Lower leg skin (tissue), 4 donors: Measurements from ENCODE around the gene AFAP1L1. TPM values are rescaled to one million over a fixed set of nuclear protein-coding genes. Genes with fewer than 3 reads are reported as not detected.

ENCODE experiments used
- DNase-seq, 2 donors: peaks; one replicate each; pipeline ENCODE4 v3.0.0-alpha.2; 2019; ENCODE audit warnings: low spot score in 2 of 2
- H3K4me3 ChIP-seq: fragments of 200-600 bp; sonication (generic); 2 replicates; pipeline ENCODE4 v1.5.1; 2017; ENCODE audit warnings: mild to moderate bottlenecking, low read depth; ENCODE audit not compliant: poor library complexity, severe bottlenecking
- POLR2A ChIP-seq, 2 donors: fragments of 450-650 bp; IDR thresholded peaks; one replicate each; pipeline ENCODE4 v1.6.1; 2016 to 2017; ENCODE audit warnings: antibody characterized with exemption in 2 of 2, mild to moderate bottlenecking in 1 of 2, moderate library complexity in 1 of 2
- WGBS, 2 donors: methylation state at CpG; one replicate each; pipeline ENCODE4 v1.1.5; 2018; 5-methylcytosine and 5-hydroxymethylcytosine counted together
- intact Hi-C: fragments of 100-400 bp; cut with DNase I; formaldehyde crosslinking; loops from one replicate; pipeline ENCODE4 v1.15.0; 2023; ENCODE audit warnings: low total_unique reads
- total RNA-seq, 4 donors: library from RNA; depleted of rRNA; stranded (reverse); fragments of >200 nt; gene quantifications; one replicate each; pipeline ENCODE4 v1.1.0, GENCODE V29; 2016
- TF ChIP-seq, protein P1 (sequence below), 3 donors: fragments of 450-650 bp; IDR thresholded peaks; one replicate each; pipeline ENCODE4 v1.5.1; 2016; ENCODE audit warnings: antibody characterized with exemption in 3 of 3, mild to moderate bottlenecking in 3 of 3, moderate library complexity in 2 of 3

The AFAP1L1 gene
- total RNA-seq, 4 donors from 2014 or later: 6.3 to 10.8 (median 8.0) TPM

DNA sequence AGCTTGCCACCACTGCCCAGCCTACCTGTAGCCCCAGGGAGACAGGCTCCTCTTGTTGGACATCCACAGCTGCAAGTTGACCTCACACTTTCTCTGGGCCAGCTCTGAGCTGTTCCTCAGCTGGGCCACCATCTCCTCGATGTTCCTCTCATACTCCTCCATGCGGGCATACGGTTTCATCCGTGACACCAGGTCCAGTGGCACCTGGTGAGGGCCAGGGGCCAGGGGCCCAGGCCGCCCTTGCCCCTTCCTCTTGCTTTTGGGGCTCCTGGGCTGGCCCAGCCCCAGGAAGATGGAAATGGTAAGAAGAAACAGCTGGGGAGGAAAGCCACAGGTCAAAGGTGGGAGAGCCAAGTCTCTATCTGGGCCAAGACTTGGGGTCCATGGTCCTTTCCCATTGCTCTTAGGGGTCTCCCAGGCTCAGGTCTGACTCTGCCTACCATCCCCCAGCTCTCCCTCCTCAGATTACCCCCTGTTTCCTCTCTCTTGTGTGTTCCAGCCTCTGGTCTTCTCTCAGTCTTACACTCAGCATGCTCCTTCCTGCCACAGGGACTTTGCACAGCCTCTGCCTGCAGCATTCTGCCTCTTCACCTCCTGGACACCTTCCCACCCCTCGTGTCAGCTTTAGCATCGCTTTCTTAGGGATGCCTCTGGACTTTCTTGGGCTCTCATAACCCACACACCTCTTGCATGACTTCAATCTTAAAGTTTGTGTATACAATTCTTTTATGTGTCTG is 105.2 kb downstream of the AFAP1L1 start:
- DNase-seq: peak in 1 of 2 donors; percentile 74
- TF ChIP-seq, protein P1, sequence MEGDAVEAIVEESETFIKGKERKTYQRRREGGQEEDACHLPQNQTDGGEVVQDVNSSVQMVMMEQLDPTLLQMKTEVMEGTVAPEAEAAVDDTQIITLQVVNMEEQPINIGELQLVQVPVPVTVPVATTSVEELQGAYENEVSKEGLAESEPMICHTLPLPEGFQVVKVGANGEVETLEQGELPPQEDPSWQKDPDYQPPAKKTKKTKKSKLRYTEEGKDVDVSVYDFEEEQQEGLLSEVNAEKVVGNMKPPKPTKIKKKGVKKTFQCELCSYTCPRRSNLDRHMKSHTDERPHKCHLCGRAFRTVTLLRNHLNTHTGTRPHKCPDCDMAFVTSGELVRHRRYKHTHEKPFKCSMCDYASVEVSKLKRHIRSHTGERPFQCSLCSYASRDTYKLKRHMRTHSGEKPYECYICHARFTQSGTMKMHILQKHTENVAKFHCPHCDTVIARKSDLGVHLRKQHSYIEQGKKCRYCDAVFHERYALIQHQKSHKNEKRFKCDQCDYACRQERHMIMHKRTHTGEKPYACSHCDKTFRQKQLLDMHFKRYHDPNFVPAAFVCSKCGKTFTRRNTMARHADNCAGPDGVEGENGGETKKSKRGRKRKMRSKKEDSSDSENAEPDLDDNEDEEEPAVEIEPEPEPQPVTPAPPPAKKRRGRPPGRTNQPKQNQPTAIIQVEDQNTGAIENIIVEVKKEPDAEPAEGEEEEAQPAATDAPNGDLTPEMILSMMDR (IDR thresholded peaks at IDR 0.05): no peak
- no peak for TF ChIP-seq POLR2A (IDR thresholded peaks at IDR 0.05)
- WGBS, 2 donors: 91 to 92% methylated on average over 4 to 7 of the region's 7 CpGs
- intact Hi-C loops: no loop called here
- no peak overlapping the region for H3K4me3 ChIP-seq

DNA sequence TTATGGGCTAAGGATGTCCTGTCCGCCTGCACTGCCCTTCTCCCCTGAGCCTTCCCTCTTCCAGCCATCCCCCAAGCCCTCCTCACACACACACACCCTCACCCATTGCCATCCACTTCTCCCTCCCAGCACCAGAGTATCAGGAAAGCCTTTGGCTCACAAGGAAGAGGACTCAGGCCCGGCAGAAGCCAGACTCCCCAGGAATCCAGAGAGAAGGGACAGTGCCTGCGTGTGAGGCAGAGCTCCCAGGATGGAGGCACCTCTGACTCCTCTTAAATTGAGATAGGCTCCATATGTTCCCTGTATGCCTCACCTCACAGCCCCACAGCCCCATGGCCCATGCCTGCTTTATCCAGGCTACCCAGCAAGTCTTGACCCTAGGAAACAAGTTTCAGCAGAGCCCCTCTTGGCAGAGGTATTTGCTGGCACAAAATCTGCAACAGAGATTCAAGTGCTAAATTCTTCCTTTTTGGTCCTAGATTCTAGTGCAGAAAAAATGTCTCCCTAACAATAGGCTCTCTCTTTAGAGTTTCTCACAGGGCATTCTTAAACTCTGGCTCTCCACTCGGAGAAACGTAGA is 106.7 kb downstream of the AFAP1L1 start:
- H3K4me3 ChIP-seq: no peak overlapping the region
- DNase-seq: no peak
- TF ChIP-seq, protein P1 (IDR thresholded peaks at IDR 0.05): no peak
- TF ChIP-seq POLR2A (IDR thresholded peaks at IDR 0.05): no peak
- WGBS, 2 donors: 46 to 61% methylated on average over 5 of the region's 5 CpGs
- intact Hi-C loops: no loop called here

DNA sequence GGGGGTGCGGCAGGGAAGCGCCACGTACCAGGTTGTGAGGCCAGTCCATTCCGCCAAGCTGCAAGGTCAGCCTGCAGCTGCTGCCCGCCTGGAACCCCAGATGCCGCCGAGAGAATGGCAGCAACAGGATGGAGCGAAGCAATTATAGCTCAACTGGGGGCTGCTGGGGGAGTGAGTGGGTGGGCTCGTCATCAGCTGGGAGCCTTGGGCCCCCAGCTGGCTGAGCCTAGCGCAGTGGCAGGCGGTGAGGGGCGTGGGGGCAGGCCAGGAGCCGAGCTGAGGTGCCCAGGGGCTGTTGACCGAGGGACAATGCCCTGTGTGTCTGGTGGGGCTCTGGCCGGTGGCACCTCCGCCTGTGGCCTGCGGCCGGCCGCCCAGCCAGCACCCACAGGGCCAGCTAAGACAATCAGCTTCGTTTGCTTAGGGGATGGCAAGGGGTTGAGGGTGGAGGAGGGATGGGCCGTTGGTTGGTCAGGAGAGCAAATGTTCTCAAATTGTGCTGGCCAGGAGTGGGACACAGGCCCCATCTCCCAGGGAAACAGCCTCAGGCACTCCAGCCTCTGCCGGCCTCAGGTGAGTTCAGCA is 107.6 kb downstream of the AFAP1L1 start, which contains the start of gene IL17B:
Gene IL17B (minus strand): TSS at position 116 of the 585 bp plus-strand sequence. CDS start 67 bp downstream, at position 49.
- intact Hi-C loops: no loop called here
- DNase-seq: no peak
- 81 to 83% methylated on average over 21 to 22 of the region's 22 CpGs for WGBS, 2 donors

DNA sequence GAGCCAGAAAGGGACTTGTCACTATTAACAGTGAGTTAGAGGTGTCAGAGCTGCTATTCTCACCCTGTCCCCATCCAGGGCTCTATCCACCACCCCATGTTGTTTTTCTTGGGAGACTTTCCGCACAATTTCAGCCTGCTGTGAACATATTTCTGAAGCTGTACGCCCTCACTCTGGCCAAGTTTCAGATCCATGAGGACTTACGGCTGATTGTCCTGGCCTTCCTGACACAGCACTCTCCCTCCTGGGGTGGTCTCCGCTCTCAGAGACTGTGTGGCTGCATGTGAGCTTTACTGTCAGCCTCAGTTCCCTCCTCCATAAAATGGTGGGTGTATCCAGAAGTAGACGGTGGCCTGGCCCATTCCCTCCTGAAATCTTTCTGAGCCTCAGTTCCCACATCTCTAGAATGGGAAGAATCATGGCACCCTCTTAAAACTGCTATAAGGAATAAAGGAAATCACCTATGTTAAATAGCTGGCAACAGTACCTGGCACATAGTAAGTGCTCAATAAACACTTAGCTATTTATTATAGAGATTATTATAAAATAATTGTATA is 108.2 kb downstream of the AFAP1L1 start:
- intact Hi-C loops: loop anchor here (5.0 to 10.0 kb wide), 3 partner anchors 52 to 237 kb away; no protein-coding TSS in a partner anchor
- DNase-seq: no peak
- WGBS, 2 donors: 85 to 88% methylated on average over 5 of the region's 5 CpGs
- no peak overlapping the region for H3K4me3 ChIP-seq
- TF ChIP-seq, protein P1 (IDR thresholded peaks at IDR 0.05): no peak
- no peak for TF ChIP-seq POLR2A (IDR thresholded peaks at IDR 0.05)

More for the DNA sequence above, 107.6 kb downstream of the AFAP1L1 start, which contains the start of gene IL17B:
- TF ChIP-seq POLR2A (IDR thresholded peaks at IDR 0.05): no peak
- TF ChIP-seq, protein P1 (IDR thresholded peaks at IDR 0.05): no peak
- H3K4me3 ChIP-seq: no peak within 1 kb of the TSS

DNA sequence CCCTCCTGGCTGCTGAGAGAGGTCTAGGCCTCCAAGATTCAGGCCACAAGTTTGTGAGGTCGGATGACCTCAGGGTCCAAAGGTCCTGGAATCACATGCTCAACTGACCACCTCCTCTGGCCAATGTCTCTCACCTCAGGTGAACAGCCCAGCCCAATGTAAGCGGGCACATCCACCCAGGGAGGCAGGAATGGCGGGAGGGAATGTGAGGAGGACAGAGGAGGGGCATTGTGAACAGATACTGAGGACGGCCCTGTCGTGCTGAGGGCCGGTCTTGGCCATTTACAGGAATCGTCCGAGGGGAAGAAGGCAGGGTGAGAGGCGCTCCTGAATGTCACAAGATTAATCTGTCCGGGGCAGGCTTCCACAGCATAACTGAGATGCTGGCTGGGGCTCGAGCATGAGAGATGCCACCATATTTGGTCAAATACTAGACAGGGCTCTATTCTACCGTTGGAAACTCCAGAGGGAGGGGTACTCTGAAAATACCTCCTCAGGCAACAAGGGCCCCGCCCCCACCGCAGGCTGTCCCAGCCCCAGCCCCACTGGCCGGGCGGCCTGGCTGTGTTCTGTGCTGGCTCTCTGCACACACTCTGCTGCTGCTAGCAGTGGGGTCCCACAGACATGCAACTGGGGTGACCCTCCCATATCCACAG is 108.9 kb downstream of the AFAP1L1 start:
- DNase-seq: no peak
- WGBS, 2 donors: 76 to 78% methylated on average over 12 to 15 of the region's 16 CpGs
- no peak overlapping the region for H3K4me3 ChIP-seq
- no peak for TF ChIP-seq POLR2A (IDR thresholded peaks at IDR 0.05)
- TF ChIP-seq, protein P1 (IDR thresholded peaks at IDR 0.05): no peak
- intact Hi-C loops: loop anchor here (5.0 to 10.0 kb wide), 3 partner anchors 52 to 237 kb away; no protein-coding TSS in a partner anchor
